NCI-H226 (cell line): ENCODE measurements around the gene CFAP251.
"Not testable (repeated sequence)": the region's sequence is repeated elsewhere in the genome, so short reads cannot be mapped to it uniquely, and the experiment has no call there.

ENCODE experiments used
- DNase-seq: peaks from one replicate; pipeline ENCODE4 v3.0.0-alpha.2; 2015

CFAP251 gene

DNA sequence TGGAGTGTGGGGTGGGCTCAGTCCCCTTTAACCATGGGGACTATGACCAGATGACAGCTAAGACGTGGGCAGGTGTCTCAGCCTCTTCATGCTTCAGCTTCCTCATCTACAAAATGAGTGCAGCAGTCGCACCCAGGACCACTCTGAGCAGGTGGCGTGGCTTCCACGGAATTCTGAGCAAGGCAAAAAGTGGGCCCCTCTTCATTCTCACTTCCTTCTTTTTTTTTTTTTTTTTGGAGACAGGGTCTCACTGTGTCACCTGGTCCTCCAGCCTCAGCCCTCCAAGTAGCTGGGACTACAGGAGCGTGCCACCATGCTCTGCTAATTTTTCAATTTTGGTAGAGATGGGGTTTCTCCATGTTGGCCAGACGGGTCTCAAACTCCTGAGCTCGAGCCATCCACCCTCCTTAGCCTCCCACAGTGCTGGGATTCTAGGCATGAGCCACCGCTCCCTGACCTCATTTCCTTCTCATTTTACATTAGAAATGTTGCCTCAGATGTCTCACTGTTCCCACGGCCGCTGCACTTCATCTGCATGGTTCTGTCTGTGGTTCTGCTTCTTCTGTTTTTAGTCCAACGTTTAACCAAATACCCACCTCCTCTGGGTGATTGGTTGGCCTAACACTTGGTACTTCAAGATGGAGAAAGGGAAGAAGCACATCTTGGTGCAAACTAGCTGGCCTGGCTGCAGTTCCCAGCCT is 61.9 kb downstream of the CFAP251 start:
- DNase-seq, result no peak

DNA sequence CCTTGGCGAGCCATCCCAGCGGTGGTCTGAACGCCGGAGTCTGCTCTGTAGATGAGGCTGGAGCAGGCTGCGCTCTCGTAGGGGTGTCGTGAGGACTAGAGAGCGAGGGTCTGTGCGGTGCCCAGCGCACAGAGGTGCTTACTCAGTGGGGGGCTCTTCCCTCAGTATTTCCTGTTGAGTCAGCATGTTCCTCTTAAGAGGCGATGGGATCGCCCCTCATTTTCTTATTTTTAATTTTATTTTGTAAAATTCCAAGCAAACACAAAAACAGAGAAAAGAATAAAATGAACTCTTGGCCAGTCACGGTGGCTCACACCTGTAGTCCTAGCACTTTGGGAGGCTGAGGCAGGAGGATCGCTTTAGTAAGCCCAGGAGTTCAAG is 62.5 kb downstream of the CFAP251 start:
- DNase-seq, result no peak

- DNase-seq, result no peak
These were observed 63.1 kb downstream of the CFAP251 start for GRCh38 chr12:121981456-121981855.

- no peak for DNase-seq
These were observed 64.6 kb downstream of the CFAP251 start for GRCh38 chr12:121982950-121983349.

GRCh38 chr12:121983536-121984210 is 65.3 kb downstream of the CFAP251 start:
- no peak for DNase-seq

DNA sequence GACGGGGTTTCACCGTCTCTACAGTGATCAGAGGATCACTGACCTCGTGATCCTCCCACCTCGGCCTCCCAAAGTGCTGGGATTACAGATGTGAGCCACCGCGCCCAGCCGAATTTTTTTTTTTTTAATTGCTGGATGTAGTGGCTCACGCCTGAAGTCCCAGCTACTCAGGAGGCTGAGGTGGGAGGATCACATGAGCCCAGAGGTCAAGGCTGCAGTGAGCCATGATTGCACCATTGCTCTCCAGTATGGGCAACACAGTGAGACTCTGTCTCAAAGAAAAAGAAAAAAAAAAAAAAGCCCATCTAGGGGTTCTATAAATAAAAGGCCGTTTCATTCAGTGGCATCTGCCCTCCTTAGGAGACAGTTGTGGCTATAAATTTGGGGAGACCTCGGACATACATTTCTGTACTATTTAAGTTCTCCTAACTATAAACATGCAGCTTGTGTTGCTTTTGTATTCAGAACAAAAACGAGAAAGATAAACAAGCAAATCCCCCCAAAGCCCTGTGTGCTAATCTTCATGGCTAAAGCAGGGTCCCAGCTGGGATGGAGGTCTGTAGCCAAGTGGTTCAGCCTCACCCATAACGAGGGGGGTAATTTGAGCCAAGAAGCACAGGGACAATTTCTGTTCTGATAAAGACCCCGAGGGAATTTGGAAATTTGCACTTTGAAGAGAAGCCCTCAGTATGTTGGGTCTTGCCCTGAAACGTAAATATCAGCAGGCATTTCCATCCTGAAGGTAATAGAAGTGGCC is 68.3 kb downstream of the CFAP251 start:
- no peak for DNase-seq

- DNase-seq, result not testable (repeated sequence)
These were observed 70.1 kb downstream of the CFAP251 start for GRCh38 chr12:121988519-121988918.

DNA sequence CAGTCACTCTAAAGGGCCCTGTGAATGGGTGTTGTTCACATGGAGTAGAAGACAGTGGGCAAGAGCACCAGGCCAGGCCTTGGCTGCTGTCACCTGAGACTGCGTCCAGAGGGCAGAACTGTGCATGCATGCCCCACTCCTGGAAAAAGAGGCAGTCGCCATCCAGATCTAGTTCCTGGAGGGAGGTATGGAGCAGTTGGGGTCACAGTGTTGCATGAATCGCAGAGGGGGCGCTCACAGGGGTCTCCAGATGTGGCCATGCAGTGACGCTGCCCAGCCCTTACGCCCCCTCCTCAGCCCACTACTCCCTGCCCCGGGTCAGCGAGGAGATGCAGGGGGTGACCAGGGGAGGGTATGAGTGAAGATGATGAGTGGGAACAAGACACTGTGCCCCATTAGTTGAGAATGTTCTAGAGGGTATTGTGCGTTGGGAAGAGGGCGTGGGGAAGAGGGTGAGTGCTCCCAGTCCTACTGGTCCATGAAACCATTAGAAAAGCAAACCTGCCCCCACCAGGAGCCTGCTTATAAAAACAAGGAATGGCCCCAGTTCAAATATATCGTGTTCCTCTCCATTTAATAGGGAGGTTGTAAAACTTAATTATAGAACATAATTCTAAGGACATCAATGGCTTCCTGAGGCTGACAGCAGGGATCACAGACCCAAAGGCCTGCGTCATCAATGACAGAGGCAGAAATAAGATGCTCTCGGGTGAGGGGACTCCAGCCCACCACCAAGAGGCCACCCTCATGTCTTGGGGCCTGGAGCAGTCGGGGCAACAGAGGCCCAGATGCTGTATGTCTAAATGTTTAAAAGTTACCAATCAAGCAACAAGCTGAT is 71.1 kb downstream of the CFAP251 start:
- no peak for DNase-seq

DNA sequence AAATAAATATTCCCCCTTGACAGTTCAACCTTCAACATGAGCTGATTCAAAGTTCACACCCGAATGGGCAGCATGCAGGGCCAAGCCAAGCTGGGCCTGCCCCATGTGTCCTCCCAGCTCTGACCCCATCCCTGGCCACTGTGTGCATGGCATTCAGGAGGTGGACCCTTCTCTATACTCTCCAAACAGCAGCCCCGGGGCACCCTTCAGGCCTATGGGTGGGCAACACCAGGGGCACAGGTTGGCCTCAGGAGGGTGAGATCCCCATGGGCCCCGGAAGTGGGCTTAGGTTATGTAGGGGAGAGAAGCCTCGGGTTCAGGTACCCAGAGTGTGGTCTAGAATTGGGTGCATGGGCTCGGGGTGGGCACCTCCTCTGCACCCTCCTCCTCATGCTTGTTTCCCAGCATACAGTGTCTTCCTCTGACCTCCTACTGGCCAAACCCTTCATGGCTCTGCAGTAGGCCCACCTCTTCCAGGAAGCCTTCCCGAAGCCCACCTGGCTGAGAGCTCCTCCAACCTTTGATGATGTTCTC is 71.8 kb downstream of the CFAP251 start:
- no peak for DNase-seq

GRCh38 chr12:121990692-121991603 is 72.6 kb downstream of the CFAP251 start:
- DNase-seq, result no peak

GRCh38 chr12:121992059-121992879 is 73.9 kb downstream of the CFAP251 start:
- DNase-seq, result peak; percentile 92

DNA sequence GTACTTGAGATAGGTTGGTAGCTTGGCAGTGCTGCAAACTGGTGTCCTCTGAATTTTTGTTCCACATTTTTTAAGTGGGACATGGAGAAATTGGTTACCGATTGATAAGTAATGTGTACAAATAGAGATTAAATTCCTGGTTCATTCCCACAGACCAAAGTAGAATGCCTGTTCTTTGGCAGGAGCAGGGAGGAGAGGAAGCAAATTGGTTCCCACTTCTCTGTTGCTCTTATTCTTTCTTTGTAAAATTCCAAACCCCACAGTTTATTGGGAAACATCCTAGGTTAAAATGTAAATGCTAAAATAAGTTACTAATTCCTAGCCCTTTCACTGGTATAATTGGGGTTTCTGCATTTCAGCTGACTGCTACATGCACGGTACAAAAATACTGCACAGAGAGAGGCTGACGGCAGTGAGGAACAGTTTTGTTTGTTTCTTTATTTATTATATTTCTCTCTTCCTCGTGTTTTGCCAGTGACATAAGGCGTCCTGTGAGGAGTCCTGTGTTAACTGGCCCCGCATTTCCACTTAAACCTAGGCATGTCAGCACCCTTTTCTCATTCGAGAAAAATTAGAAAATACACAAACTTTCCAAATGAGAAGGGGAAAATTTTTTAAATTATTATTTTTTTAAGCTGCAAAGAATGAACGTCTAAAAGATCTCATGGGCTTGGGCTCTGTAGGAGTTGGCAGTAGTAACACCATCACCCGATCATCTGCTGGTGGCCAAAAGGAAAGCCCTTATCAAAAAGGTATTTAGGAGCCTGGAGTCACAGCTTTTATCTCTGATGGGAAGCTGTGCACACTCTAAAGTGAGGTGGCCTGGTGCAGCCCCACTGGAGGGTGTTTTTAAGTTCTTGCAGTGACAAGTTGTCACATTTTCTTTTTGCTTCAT is 77.9 kb downstream of the CFAP251 start:
- no peak for DNase-seq

DNA sequence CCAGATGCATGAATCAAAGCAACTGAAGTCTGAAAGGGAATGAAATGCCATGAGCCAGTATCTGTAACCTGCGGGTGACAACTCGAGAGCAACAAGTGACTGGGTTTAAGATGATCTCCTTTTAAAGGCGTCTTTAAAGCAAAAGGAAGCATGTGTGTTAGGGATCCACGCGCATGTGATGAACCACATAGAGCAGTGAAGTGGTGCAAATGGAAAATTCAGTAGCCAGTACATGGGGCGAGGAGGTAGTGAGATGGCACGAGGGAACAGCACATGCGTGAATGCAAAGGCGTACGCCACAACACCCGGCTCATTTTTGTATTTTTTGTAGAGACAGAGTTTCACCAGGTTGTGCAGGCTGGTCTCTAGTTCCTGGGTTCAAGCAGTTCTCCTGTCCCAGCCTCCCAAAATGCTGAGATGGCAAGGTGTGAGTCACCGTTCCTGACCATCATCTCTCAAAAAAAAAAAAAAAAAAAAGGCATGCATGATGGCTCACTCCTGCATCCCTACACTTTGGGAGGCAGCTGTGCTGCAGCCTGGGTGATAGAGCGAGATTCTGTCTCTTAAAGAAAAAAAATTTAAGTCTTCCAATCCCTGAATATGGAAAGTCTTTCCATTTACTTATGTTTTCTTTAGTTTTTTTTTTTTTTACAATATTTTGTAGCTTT is 78.7 kb downstream of the CFAP251 start:
- DNase-seq, result no peak

DNA sequence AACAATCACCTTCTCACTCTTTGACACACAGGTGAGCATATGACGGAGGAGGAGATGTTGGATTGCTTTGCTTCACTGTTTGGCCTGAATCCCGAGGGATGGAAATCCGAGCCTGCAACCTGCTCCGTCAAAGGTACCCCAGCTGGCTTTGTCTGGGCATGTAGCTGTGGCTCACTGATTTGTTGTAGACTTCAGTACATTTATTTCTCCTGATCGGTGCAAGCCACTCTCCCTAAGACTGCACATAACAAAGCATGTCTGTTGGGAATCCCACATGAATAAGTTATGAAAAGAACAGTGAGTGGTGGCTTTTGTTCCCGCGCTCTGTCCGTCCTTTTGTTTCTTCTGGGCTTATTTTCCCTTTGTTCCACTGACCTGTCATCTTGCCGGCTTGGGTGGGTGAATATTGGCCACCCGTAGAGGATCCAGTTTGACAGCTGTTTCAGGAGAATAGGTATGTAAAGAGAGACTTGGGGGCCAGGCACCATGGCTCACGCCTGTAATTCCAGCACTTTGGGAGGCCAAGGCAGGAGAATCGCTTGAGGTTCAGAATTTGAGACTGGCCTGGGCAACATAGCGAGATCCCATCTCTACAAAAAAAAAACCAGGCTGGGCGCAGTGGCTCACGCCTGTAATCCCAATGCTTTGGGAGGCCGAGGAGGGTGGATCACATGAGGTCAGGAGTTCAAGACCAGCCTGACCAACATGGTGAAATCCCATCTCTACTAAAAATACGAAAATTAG is 83.2 kb downstream of the CFAP251 start:
- no peak for DNase-seq

DNA sequence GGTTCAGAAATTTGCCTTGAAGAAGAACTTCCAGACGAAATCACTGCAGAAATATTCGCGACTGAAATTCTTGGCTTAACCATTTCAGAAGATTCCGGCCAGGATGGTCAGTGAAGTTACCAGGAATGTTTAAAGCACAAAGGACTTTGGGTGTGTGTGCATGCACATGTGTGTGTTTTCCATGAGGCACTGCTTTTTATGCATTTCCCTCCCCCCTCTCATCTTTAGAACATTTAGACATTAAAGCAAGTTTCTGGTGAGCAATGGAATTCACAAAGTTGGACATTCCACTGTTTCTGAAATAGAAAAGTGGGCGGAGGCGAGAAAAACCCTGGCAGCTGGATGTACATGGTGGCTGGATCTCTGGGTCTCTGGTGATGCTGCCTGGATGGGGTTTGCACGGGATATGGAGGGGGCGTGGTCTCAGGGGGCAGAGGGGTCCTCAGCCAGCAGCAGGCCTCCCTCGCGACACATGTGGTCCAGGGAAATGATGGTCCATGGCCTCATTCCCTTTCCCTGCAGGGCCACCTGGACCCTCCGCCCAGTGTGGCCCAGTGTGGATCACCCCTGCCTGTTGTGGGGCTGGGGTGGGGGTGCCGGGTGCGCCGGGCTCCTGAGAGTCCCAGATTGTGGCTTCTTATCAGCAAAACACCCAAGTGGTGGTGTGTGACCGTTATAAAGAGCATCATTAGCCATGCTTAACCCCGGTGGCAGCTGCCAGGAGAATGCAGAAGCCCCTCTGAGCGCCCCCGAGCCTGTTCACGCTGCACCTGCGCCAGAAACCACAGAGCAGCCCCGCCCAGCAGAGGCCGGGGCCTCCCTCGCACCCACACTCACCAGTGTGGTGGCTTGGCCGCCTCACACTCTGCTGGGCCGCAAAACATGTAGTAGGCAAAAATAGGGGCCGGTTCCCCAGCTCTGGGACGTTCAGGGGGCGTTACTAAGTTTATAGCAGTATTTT is 85.5 kb downstream of the CFAP251 start:
- DNase-seq, result no peak

- DNase-seq, result no peak
These were observed 86.3 kb downstream of the CFAP251 start for GRCh38 chr12:122004633-122005071.

DNA sequence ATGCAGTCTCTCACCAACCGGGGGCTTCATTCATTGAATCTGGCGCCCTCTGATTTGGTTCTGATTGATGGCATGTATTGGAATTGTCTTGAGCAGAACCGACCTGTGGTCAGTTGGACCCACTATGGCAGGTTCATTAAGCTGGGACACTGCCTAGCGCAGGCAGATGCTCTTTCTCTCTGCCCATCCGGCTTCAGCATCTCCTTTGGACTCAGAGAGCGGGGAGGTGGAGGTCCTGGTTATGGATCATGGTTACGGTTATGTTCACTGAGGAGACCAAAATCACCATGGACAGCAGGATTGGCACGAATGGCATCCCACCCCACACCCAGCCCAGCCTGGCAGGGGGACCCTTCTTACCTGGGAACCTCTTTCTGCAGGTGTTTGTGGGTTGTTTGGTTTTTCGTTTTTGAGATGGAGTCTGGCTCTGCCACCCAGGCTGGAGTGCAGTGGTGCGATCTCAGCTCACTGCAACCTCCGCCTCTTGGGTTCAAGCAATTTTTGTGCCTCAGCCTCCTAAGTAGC is 86.9 kb downstream of the CFAP251 start:
- DNase-seq, result no peak
